GM19438 (cell line): ENCODE results near the gene PON1.

Experiments used
- ATAC-seq: cut with Tn5 transposase; IDR thresholded peaks from one replicate; pipeline ENCODE4 v1.9.1; 2021; ENCODE audit warnings: low read depth; ENCODE audit not compliant: unreplicated experiment

Gene PON1

GRCh38 chr7:95318501-95319100 is 5.7 kb downstream of the PON1 start:
- no peak for ATAC-seq

- no peak for ATAC-seq
These were observed 6.4 kb downstream of the PON1 start for GRCh38 chr7:95317966-95318365.

GRCh38 chr7:95317546-95317945 is 6.8 kb downstream of the PON1 start:
- no peak for ATAC-seq

- ATAC-seq: peak; percentile 87
These were observed 7.7 kb downstream of the PON1 start for GRCh38 chr7:95316588-95316987.

GRCh38 chr7:95312561-95312960 is 11.8 kb downstream of the PON1 start:
- ATAC-seq: no peak

- no peak for ATAC-seq
These were observed 12.9 kb downstream of the PON1 start for GRCh38 chr7:95311389-95311788.

- ATAC-seq: no peak
These were observed 14.4 kb downstream of the PON1 start for GRCh38 chr7:95309951-95310350.

- ATAC-seq: no peak
These were observed 19.3 kb downstream of the PON1 start for GRCh38 chr7:95304990-95305389.

- ATAC-seq: no peak
These were observed 21.1 kb downstream of the PON1 start for GRCh38 chr7:95303013-95303905.

- ATAC-seq: no peak
These were observed 26.2 kb downstream of the PON1 start for GRCh38 chr7:95298091-95298490.

- no peak for ATAC-seq
These were observed 27.3 kb downstream of the PON1 start for GRCh38 chr7:95297041-95297440.

- ATAC-seq: no peak
These were observed 27.9 kb downstream of the PON1 start for GRCh38 chr7:95296456-95296855.

- ATAC-seq: no peak
These were observed 28.9 kb downstream of the PON1 start for GRCh38 chr7:95295397-95295796.

- ATAC-seq: no peak
These were observed 34.0 kb downstream of the PON1 start for GRCh38 chr7:95290166-95290830.

- ATAC-seq: no peak
These were observed 38.2 kb downstream of the PON1 start for GRCh38 chr7:95286096-95286495.

GRCh38 chr7:95279417-95279816 is 44.9 kb downstream of the PON1 start:
- no peak for ATAC-seq

- ATAC-seq: no peak
These were observed 48.2 kb downstream of the PON1 start for GRCh38 chr7:95276114-95276513.

- ATAC-seq: no peak
These were observed 54.7 kb downstream of the PON1 start for GRCh38 chr7:95269640-95270039.

GRCh38 chr7:95267754-95268153 is 56.6 kb downstream of the PON1 start:
- no peak for ATAC-seq

GRCh38 chr7:95265634-95266033 is 58.7 kb downstream of the PON1 start:
- no peak for ATAC-seq

- ATAC-seq: no peak
These were observed 59.9 kb downstream of the PON1 start for GRCh38 chr7:95264363-95264891.
